ENCODE measurements around the gene CYB561A3. TPM values are rescaled to one million over a fixed set of nuclear protein-coding genes. Genes with fewer than 3 reads are reported as not detected.

CYB561A3 gene
- total RNA-seq, 2 donors from 2014 or later = 17.3 to 22.8 TPM

DNA sequence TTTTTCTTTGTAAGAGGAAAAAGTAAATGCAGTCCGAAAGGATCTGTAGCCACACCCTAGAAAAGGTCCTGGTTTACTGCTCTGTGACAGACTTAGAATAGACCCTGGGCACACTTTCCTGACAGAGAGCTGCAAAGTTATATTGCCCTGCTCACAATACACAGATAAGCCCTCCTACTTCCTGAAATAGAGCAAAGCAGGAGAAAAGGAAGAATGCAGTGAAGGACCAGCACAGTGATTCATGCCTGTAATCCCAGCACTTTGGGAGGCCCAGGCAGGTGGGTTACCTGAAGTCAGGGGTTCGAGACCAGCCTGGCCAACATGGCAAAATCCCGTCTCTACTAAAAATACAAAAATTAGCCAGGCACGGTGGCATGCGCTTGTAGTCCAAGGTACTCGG lies 2.2 kb downstream of the CYB561A3 start:
- no peaks in the 10 kb centered on the region for H3K4me1 ChIP-seq (ENCODE audit: control insufficient read depth, insufficient read depth, low read length)
- Mint-ChIP-seq H3K36me3 (ENCODE audit: low read depth) (peaks cover 12% of the 10 kb centered on the region), H3K27me3 (ENCODE audit: insufficient read depth) (no peaks in the 10 kb centered on the region), H3K4me1 (peaks cover 6% of the 10 kb centered on the region), H3K27ac (no peak overlapping the region), H3K9me3 (no peaks in the 10 kb centered on the region), H3K4me3 (no peak overlapping the region)
- H3K9me3 ChIP-seq (ENCODE audit: control insufficient read depth, low read length) = no peaks in the 10 kb centered on the region
- WGBS, 2 experiments (ENCODE audit: insufficient coverage in 1 of 2, insufficient read length in 1 of 2) = 91 to 95% methylated on average over 6 of the region's 6 CpGs
- no peak overlapping the region for H3K4me3 ChIP-seq (ENCODE audit: low read length)
- peaks cover 13% of the 10 kb centered on the region for H3K36me3 ChIP-seq (ENCODE audit: control insufficient read depth, insufficient read depth, low read length)
- no peak overlapping the region for H3K27ac ChIP-seq (ENCODE audit: low read depth, low read length)
- no peaks in the 10 kb centered on the region for H3K27me3 ChIP-seq (ENCODE audit: control insufficient read depth, insufficient read depth, low read length, poor library complexity, severe bottlenecking)
- TF ChIP-seq, protein P1, sequence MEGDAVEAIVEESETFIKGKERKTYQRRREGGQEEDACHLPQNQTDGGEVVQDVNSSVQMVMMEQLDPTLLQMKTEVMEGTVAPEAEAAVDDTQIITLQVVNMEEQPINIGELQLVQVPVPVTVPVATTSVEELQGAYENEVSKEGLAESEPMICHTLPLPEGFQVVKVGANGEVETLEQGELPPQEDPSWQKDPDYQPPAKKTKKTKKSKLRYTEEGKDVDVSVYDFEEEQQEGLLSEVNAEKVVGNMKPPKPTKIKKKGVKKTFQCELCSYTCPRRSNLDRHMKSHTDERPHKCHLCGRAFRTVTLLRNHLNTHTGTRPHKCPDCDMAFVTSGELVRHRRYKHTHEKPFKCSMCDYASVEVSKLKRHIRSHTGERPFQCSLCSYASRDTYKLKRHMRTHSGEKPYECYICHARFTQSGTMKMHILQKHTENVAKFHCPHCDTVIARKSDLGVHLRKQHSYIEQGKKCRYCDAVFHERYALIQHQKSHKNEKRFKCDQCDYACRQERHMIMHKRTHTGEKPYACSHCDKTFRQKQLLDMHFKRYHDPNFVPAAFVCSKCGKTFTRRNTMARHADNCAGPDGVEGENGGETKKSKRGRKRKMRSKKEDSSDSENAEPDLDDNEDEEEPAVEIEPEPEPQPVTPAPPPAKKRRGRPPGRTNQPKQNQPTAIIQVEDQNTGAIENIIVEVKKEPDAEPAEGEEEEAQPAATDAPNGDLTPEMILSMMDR (conservative IDR thresholded peaks at IDR 0.05) = no peak
- no peak for DNase-seq
- no peak overlapping the region for H3K9ac ChIP-seq (ENCODE audit: extremely low read depth, low read length, poor library complexity, severe bottlenecking)

GRCh38 chr11:61358566-61358965 lies 3.1 kb downstream of the CYB561A3 start:
- Histone ChIP-seq H3K4me3 (ENCODE audit: low read length) (no peak overlapping the region), H3K27me3 (ENCODE audit: control insufficient read depth, insufficient read depth, low read length, poor library complexity, severe bottlenecking) (no peaks in the 10 kb centered on the region), H3K4me1 (ENCODE audit: control insufficient read depth, insufficient read depth, low read length) (no peaks in the 10 kb centered on the region), H3K9me3 (ENCODE audit: control insufficient read depth, low read length) (no peaks in the 10 kb centered on the region), H3K27ac (ENCODE audit: low read depth, low read length) (no peak overlapping the region), H3K36me3 (ENCODE audit: control insufficient read depth, insufficient read depth, low read length) (peaks cover 3% of the 10 kb centered on the region), H3K9ac (ENCODE audit: extremely low read depth, low read length, poor library complexity, severe bottlenecking) (no peak overlapping the region)
- Mint-ChIP-seq H3K4me1 (peaks cover 4% of the 10 kb centered on the region), H3K27me3 (ENCODE audit: insufficient read depth) (no peaks in the 10 kb centered on the region), H3K36me3 (ENCODE audit: low read depth) (peaks cover 3% of the 10 kb centered on the region), H3K9me3 (no peaks in the 10 kb centered on the region), H3K4me3 (no peak overlapping the region), H3K27ac (no peak overlapping the region)
- DNase-seq = no peak
- 82 to 96% methylated on average over 6 to 9 of the region's 11 CpGs for WGBS, 2 experiments (ENCODE audit: insufficient coverage in 1 of 2, insufficient read length in 1 of 2)
- TF ChIP-seq, protein P1 (conservative IDR thresholded peaks at IDR 0.05) = no peak

- Mint-ChIP-seq H3K36me3 (ENCODE audit: low read depth) (peaks cover 5% of the 10 kb centered on the region), H3K4me3 (no peak overlapping the region), H3K4me1 (peaks cover 3% of the 10 kb centered on the region), H3K9me3 (no peaks in the 10 kb centered on the region), H3K27ac (peak overlapping the region; percentile 32), H3K27me3 (ENCODE audit: insufficient read depth) (no peaks in the 10 kb centered on the region)
- H3K36me3 ChIP-seq (ENCODE audit: control insufficient read depth, insufficient read depth, low read length) = no peaks in the 10 kb centered on the region
- no peak overlapping the region for H3K4me3 ChIP-seq (ENCODE audit: low read length)
- WGBS, 2 experiments (ENCODE audit: insufficient coverage in 1 of 2, insufficient read length in 1 of 2) = 96 to 100% methylated on average over 6 of the region's 6 CpGs
- H3K9ac ChIP-seq (ENCODE audit: extremely low read depth, low read length, poor library complexity, severe bottlenecking) = no peak overlapping the region
- TF ChIP-seq, protein P1 (conservative IDR thresholded peaks at IDR 0.05) = no peak
- H3K27me3 ChIP-seq (ENCODE audit: control insufficient read depth, insufficient read depth, low read length, poor library complexity, severe bottlenecking) = no peaks in the 10 kb centered on the region
- DNase-seq = no peak
- no peaks in the 10 kb centered on the region for H3K4me1 ChIP-seq (ENCODE audit: control insufficient read depth, insufficient read depth, low read length)
- H3K27ac ChIP-seq (ENCODE audit: low read depth, low read length) = no peak overlapping the region
- H3K9me3 ChIP-seq (ENCODE audit: control insufficient read depth, low read length) = no peaks in the 10 kb centered on the region
Measured at GRCh38 chr11:61357894-61358239, 3.8 kb downstream of the CYB561A3 start.
